Iris pigment epithelial cell (primary cell): ENCODE measurements around the gene HOXC6.

Experiments
- DNase-seq: peaks from one replicate; pipeline ENCODE4 v3.0.0-alpha.2; 2011; ENCODE audit warnings: low read depth

HOXC6 gene

GRCh38 chr12:54002915-54003389, 25.3 kb upstream of the HOXC6 start:
- no peak for DNase-seq

DNA sequence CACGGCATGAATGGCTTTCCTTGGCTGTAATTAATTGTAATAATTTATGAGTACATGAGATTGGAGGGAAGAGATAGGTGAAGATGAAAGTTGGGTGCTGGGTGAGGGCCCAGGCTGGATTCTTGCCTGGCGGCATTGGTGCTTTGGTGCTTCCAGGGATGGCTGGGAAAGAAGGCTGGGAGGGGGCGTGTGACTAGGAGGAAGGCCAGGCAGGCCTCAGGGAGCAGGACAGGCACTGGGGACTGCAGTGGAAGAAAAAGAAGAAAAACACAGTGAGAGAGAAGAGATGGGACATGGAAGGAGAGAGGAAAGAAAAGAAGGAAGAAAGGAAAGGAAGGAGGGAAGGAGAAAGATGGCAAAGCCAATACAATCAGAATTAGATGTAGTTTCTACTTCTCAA, 24.6 kb upstream of the HOXC6 start:
- DNase-seq, result no peak

- DNase-seq, result no peak
These were observed 24.0 kb upstream of the HOXC6 start for GRCh38 chr12:54004063-54004840.

- DNase-seq, result no peak
These were observed 23.3 kb upstream of the HOXC6 start for GRCh38 chr12:54004841-54005530.

DNA sequence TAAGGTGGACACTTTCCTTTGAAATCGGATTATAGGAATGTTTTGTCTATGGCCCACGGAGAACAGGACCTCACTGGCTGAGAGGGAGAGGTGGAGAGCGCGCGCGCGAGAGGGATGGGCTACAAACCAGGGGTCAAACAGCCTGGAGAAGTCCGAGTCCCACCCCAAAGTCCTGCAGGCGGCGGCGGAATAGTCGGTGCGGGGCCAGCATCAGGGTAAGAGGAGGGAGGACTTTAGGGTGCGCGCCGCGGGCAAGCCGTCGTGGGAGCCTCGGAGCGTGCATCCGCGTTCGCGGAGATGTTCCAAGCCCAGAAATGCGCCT, 22.7 kb upstream of the HOXC6 start:
- DNase-seq, result no peak

GRCh38 chr12:54005853-54006558, 22.2 kb upstream of the HOXC6 start:
- DNase-seq, result peak; percentile 61

DNA sequence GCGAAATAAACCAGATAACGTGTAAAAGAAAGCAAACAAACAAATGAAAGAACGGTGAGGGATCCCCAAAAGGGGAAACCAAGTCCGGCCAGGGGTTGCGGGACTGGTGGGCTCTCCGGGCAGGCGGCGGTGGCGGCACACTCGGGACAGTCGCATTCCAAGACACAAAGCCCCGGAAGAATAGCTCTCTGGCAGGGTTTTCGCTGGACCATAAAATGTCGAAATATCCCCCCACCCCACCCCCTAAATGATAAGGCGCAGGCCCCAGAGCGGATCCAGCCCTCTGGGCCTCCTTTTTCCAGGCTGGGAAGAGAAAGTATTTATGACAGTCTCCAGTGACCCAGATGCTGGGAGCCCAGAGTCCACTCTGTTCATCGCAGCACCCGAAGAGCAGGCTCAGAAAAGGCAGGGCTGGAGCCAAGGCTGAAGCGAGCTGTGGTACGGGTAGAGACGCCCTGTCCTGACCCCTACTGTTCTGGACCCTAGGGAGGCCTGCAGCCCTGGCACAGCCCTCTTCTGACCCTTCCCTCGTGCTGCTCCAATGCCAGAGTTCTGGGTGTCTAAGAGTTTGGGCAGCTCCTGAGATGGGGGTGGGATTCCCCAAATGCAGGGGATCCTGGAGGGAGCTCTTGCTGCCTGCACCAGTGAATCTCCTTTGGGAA, 21.6 kb upstream of the HOXC6 start:
- DNase-seq, result no peak

GRCh38 chr12:54007538-54008259, 20.5 kb upstream of the HOXC6 start:
- DNase-seq, result no peak

GRCh38 chr12:54008260-54008552, 20.0 kb upstream of the HOXC6 start:
- no peak for DNase-seq

DNA sequence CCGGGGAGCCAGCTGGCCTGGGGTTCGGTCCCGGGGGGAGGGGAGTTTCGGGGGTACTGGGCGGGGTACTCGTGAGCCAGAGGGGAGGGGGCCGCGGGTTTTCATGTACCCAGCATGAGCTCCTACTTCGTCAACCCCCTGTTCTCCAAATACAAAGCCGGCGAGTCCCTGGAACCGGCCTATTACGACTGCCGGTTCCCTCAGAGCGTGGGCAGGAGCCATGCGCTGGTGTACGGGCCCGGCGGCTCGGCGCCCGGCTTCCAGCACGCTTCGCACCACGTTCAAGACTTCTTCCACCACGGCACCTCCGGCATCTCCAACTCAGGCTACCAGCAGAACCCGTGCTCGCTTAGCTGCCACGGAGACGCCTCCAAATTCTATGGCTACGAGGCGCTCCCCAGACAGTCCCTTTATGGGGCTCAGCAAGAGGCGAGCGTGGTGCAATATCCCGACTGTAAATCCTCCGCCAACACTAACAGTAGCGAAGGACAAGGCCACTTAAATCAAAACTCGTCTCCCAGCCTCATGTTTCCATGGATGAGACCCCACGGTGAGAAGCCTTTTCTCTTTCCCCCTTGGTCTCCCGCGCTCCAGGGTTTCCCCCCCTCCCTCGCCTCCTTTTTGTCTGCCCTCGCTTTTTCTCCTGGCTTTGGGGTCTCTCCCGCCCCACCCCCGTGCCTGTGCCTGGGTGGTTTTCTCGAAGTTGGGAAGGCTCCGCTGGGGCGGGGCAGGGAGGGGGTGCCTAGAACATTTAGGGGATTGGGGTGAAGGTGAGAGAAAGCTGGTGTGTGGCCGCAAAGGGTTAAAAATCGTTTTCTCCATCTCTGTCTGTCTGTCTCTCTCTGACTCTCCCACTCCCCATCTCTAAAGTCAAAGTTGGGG, 18.8 kb upstream of the HOXC6 start:
- peak; percentile 17 for DNase-seq

DNA sequence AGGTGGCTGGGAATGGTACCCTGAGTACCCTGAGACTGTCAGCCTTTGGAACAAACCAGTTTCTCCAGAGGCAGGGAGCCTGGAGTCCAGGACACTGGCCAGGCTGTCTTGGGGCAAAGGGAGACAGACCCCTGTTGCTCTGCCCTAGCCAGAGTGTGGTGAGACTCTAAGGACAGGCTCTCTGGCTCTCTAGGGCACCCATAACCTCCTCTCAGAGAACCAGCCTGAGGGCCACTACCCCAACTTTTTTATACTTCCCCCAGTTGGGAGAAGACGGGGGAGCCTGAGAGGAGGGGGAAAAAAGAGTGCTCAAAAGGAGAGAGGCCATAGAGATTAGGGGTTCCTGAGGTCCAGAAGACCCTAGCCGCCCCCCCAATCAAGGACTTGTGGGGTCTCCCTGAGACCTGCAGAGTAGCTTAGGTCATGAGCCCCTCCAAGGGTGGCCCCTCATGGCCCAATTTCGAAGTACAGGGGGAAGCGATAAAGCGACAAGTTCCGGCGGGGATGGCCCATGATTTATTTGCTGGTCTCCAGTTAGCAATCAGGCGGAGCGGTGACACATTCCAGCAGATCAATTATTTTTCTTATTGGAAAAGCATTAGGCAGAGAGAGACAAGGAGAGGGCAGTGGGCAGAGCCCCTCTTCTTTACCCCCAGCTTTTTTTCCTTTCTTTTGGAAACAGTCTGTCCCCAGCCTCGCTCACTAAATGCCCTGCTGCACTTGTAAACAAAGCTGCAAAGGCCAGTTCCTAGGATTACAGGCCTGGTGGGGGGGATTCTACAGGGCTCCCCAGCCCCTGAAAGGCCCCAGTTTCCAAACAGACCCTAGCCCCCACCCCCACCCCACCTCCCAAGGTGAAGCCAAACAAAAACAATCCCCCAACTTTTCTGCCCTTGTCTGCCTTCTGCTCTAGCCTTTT, 17.9 kb upstream of the HOXC6 start:
- no peak for DNase-seq

DNA sequence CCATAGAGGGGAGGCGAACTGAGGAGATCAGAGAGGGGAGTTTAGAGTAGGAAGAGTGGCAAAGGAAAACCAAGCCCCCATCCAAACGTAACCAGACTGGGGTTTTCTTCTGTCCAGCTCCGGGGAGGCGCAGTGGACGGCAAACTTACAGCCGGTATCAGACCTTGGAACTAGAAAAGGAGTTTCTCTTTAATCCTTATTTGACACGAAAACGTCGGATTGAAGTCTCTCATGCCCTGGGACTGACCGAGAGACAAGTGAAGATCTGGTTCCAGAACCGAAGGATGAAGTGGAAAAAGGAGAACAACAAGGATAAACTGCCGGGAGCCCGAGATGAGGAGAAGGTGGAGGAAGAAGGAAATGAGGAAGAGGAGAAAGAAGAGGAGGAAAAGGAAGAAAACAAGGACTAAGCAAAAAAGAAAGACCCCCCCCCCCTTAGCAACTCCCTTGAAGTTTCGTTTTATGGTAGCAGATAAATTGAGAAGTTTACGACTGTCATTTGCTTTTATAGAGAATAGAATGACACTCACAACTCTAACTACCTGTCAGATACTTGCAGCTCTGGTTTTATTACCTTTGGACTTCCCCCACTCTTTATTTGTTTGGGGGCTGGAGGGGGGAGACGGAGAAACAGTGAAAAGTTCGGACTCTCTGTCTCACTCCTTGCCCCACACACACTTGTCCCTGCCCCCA, 17.1 kb upstream of the HOXC6 start:
- DNase-seq, result no peak

- no peak for DNase-seq
These were observed 16.3 kb upstream of the HOXC6 start for GRCh38 chr12:54011665-54012532.

DNA sequence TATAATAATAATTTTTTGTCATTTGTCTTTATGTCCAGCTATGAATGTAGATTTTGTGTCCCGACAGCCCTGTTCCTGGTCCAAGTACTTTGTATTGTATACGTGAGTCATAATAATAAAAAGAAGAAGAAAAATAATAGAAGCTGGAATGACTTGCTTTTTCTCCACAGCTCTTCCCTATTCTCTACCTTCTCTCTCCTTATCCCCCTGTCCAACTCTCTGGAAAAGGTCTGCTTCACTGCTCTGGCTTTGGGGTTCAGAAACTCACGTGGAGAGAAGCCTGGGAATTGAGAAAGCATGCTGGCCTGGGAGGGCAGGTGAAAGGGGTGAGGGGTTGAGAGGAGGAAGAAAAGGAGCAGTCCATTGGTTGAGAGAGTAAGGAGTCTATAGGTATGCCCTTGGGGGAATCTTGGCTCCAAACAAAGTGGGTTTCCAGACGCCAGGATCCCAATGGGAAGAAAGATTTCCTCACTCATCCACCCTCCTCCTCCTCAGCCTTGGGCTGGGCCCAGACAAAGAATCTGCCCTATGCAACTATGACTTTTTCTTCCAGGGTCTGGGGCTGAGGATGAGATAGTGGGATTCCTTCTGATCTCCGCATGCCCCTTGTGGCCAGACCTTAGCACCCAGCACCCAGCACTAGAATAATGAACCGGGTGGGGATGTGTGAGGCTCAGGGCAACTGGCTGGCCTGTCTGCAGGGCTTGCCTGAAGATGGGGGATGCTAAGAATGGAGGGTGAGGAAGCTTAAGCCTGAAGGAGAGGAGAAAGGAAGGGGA, 15.4 kb upstream of the HOXC6 start:
- DNase-seq, result no peak

DNA sequence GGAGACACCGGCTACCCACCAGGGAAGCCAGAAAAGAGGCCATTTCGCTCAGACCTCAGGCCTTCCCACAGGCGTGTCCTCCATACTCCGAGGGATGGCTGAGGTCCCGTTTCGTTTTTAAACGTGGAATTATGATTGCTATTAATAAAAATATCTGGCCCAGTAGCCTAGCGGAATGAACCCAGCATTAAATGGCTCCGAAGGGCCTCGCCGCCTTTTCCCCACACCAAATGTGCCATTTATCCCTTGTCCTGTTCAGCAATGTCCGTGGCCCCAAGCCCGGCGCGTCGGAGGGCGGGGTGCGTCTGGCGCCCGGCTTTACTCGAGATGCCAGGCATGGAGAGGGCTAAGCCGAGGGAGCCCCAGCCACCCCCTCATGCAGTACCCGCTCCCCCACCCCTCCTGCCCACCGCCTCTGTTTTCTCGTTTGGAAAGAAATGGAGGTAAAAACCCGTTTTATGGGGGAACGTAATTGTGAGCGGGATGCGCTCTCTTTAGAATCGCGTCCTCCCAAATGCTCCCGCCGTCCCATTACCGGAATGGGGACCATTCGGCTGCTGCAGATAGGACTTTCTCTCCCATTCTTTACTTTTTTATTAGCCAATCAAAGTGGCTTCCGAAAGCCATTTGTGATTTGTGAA, 13.7 kb upstream of the HOXC6 start:
- no peak for DNase-seq

DNA sequence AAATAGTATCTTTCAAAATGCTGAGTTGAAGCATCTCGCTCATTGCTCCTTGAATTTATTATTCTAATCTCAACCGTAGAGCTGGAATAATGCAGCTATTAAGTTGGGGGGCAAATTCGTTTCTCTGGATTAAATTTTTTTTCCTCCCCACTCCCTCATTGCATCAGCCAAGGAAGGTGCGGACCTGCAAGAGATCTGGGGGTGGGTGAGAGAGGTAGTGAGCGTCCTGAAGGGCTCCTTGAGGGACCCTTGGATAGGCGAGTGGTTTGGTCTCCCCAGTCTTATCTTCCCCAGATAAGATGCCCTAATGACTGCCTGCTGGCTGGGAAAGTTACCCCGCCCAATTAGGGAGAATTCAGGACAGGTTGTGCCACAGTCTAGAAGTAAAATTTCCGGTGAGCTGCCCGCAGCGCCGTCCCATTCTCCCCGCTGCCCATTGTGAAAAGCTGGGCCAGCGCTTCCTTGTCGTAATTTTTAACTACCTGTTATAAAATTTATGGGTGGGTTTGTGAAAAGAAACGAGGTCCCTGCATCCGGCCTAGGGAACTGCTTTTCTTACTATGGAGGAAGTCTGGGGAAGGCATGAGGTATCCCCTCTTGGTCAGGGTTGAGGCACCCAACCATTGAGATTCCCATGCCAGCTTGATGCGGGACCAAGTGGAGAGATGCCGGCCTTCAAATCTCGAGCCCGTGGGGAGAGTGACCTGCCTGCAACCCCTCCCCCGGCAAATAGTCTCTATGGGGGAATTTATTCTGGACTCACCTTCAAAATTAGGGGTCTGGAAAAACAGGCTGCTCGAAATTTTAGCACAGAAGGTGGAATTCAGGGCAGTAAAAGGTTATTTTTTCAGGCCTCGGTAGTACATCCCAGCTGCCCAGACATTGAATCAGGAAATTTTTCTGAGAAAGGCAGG, 13.0 kb upstream of the HOXC6 start:
- DNase-seq, result no peak
